ENCODE data around the gene ERMAP.

DNA sequence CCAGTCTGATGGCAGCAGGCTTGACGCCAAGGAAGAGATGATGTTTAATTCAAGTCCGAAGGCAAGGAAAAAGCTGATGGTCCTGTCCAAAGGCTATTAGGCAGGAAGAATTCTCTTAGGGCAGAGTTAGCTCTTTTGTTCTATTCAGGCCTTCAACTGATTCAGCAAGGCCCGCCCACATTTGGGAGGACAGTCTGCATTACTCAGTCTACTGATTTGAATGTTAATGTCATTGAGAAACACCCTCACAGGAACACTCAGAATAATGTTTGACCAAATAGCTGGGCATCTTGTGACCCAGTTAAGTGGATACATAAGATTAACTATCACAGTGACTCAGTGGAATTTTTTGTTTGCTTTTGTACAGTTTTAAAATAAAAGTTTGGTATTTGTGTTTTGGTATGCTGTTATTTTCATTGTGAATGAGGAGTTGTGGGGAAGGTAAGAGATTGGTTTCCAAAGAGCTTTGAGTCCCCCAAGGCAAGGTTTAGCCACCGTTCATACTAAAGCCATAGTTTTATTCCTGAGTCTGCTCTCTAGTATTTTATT lies 27.7 kb downstream of the ERMAP start:
- TF ChIP-seq, protein P1, sequence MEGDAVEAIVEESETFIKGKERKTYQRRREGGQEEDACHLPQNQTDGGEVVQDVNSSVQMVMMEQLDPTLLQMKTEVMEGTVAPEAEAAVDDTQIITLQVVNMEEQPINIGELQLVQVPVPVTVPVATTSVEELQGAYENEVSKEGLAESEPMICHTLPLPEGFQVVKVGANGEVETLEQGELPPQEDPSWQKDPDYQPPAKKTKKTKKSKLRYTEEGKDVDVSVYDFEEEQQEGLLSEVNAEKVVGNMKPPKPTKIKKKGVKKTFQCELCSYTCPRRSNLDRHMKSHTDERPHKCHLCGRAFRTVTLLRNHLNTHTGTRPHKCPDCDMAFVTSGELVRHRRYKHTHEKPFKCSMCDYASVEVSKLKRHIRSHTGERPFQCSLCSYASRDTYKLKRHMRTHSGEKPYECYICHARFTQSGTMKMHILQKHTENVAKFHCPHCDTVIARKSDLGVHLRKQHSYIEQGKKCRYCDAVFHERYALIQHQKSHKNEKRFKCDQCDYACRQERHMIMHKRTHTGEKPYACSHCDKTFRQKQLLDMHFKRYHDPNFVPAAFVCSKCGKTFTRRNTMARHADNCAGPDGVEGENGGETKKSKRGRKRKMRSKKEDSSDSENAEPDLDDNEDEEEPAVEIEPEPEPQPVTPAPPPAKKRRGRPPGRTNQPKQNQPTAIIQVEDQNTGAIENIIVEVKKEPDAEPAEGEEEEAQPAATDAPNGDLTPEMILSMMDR (IDR thresholded peaks at IDR 0.05; ENCODE audit: low read depth, low read length, poor library complexity, severe bottlenecking), result no peak
- no peak for TF ChIP-seq EZH2phosphoT487 (IDR thresholded peaks at IDR 0.05; ENCODE audit: borderline replicate concordance, low read length)

All from DOHH2 (cell line).